K562 (cell line): ENCODE measurements around the gene HIPK1. TPM values are rescaled to one million over a fixed set of nuclear protein-coding genes. Genes with fewer than 3 reads are reported as not detected.

Source experiments
- ATAC-seq: fragments of 200-7000 bp; cut with Tn5 transposase; 3 replicates; pipeline ENCODE4 v1.9.1; 2020; ENCODE audit warnings: moderate library complexity
- BruUV-seq: library from RNA; stranded (reverse); fragments of 400-500 nt; replicated peaks from 2 replicates; lab custom pipeline; 2021; lab: Mats Ljungman, UMichigan
- CTCF ChIA-PET: fragments of 300-600 bp; formaldehyde crosslinking; extraction: SDS; loops from one replicate; lab custom pipeline; 2021; ENCODE audit warnings: low intra/inter-chr PET ratio; lab: Yijun Ruan, JAX
- POLR2A ChIA-PET: fragments of 300-600, 350-650 bp; sonication (Branson Sonifier 250); formaldehyde crosslinking; extraction: SDS; loops from one replicate; lab custom pipeline; 2021; ENCODE audit warnings: antibody characterized with exemption, inconsistent platforms; lab: Yijun Ruan, JAX
- DNase-seq, 4 experiments: peaks; one replicate each; pipeline versions ENCODE4 v3.0.0 to v3.0.0-alpha.2; 2011 to 2018; ENCODE audit warnings: low spot score in 3 of 4, mixed read lengths in 3 of 4; ENCODE audit errors: extremely low read depth in 1 of 4
- FAIRE-seq: peaks from 2 replicates; lab custom pipeline; 2011; peaks lifted over from hg19 to GRCh38; lab: Jason Lieb, UNC
- H2AFZ ChIP-seq: 2 replicates; pipeline ENCODE4 v1.6.0; 2011; ENCODE audit warnings: low read depth, low read length, control low read depth, inconsistent platforms
- H3K27ac ChIP-seq: fragments of 200-600 bp; 3 replicates; pipeline ENCODE4 v1.8.0; 2011; ENCODE audit warnings: low read depth, mild to moderate bottlenecking, control low read depth, inconsistent platforms, low read length, moderate library complexity, mixed read lengths; ENCODE audit errors: extremely low read depth
- H3K27me3 ChIP-seq, 2 experiments: fragments of 300-600 bp in 1 of 2; 2 replicates in 1 of 2; 3 replicates in 1 of 2; pipeline versions ENCODE4 v1.6.0 to v1.8.0; 2011; ENCODE audit warnings: inconsistent platforms in 2 of 2, low read length in 2 of 2, mild to moderate bottlenecking in 1 of 2, mixed read lengths in 1 of 2, moderate library complexity in 1 of 2; ENCODE audit not compliant: control insufficient read depth in 2 of 2, insufficient read depth in 2 of 2
- H3K36me3 ChIP-seq: fragments of 300-600 bp; 3 replicates; pipeline ENCODE4 v1.8.0; 2011; ENCODE audit warnings: mild to moderate bottlenecking, low read length, inconsistent platforms; ENCODE audit not compliant: control insufficient read depth, insufficient read depth
- H3K4me1 ChIP-seq, 2 experiments: fragments of 200-600 bp in 1 of 2; replicated peaks in 1 of 2; 2 replicates in 1 of 2; 3 replicates in 1 of 2; pipeline versions ENCODE4 v1.5.1 to v1.8.0; 2011; ENCODE audit warnings: inconsistent platforms in 2 of 2, low read length in 2 of 2, mild to moderate bottlenecking in 1 of 2, mixed read lengths in 1 of 2, moderate library complexity in 1 of 2; ENCODE audit not compliant: control insufficient read depth in 2 of 2, insufficient read depth in 2 of 2
- H3K4me2 ChIP-seq: 2 replicates; pipeline ENCODE4 v1.6.1; 2011; ENCODE audit warnings: low read length, control low read depth, inconsistent platforms, mixed read lengths; ENCODE audit not compliant: insufficient read depth
- H3K4me3 ChIP-seq: fragments of 200-600 bp; sonication (generic), shearing (Covaris generic); 2 replicates; pipeline ENCODE4 v1.5.1; 2016; ENCODE audit warnings: control low read depth, inconsistent platforms
- H3K79me2 ChIP-seq: fragments of 200-600 bp; 3 replicates; pipeline ENCODE4 v1.8.0; 2011; ENCODE audit warnings: low read length, inconsistent platforms; ENCODE audit not compliant: control insufficient read depth, insufficient read depth
- H3K9ac ChIP-seq, 2 experiments: 2 replicates each; pipeline versions ENCODE4 v1.6.0 to v1.6.1; 2011; ENCODE audit warnings: low read depth in 2 of 2, low read length in 2 of 2, control low read depth in 1 of 2, inconsistent platforms in 1 of 2, mild to moderate bottlenecking in 1 of 2, mixed read lengths in 1 of 2; ENCODE audit not compliant: insufficient read depth in 1 of 2
- H3K9me1 ChIP-seq: one replicate; pipeline ENCODE4 v1.6.0; 2011; ENCODE audit warnings: inconsistent platforms, mild to moderate bottlenecking, low read length, moderate library complexity; ENCODE audit not compliant: control insufficient read depth, insufficient read depth
- H3K9me3 ChIP-seq: replicated peaks from 2 replicates; pipeline ENCODE4 v1.5.1; 2011; ENCODE audit warnings: low read depth, low read length, inconsistent platforms; ENCODE audit not compliant: control insufficient read depth, insufficient read depth
- H4K20me1 ChIP-seq: replicated peaks from 2 replicates; pipeline ENCODE4 v1.6.1; 2011; ENCODE audit warnings: low read length, inconsistent platforms, mixed read lengths; ENCODE audit not compliant: control insufficient read depth, insufficient read depth
- BRF1 ChIP-seq: IDR thresholded peaks from 3 replicates; pipeline ENCODE4 v1.6.1; 2011; ENCODE audit warnings: borderline replicate concordance, mild to moderate bottlenecking; ENCODE audit not compliant: insufficient read length; ENCODE audit errors: extremely low read depth
- E2F1 ChIP-seq: sonication (generic); formaldehyde crosslinking; IDR thresholded peaks from 2 replicates; pipeline ENCODE4 v1.8.1; 2023; ENCODE audit warnings: mild to moderate bottlenecking, missing genetic modification reagents, moderate library complexity
- EP400 ChIP-seq: fragments of 450-650 bp; IDR thresholded peaks from 2 replicates; pipeline ENCODE4 v1.6.1; 2017; ENCODE audit warnings: antibody characterized with exemption, mild to moderate bottlenecking, moderate library complexity
- EWSR1 ChIP-seq: fragments of 450-650 bp; IDR thresholded peaks from 2 replicates; pipeline ENCODE4 v1.6.1; 2018; ENCODE audit warnings: borderline replicate concordance, mild to moderate bottlenecking, low read depth, moderate library complexity; ENCODE audit not compliant: partially characterized antibody
- HIVEP1 ChIP-seq: fragments of 250-450 bp; sonication (Bioruptor Pico); IDR thresholded peaks from 2 replicates; pipeline ENCODE4 v1.4.0; 2020; ENCODE audit warnings: mild to moderate bottlenecking
- HNRNPUL1 ChIP-seq: fragments of 200-400 bp; formaldehyde crosslinking; IDR thresholded peaks from 2 replicates; pipeline ENCODE4 v1.6.1; 2017; ENCODE audit warnings: low read length
- L3MBTL2 ChIP-seq: fragments of 450-650 bp; IDR thresholded peaks from 2 replicates; pipeline ENCODE4 v1.6.1; 2016; ENCODE audit warnings: mild to moderate bottlenecking, moderate library complexity
- NCOA1 ChIP-seq: fragments of 450-650 bp; IDR thresholded peaks from 2 replicates; pipeline ENCODE4 v1.6.1; 2016; ENCODE audit warnings: low read depth
- NFRKB ChIP-seq: fragments of 450-650 bp; IDR thresholded peaks from 2 replicates; pipeline ENCODE4 v1.6.1; 2016; ENCODE audit warnings: low read depth
- PCBP2 ChIP-seq: fragments of 200-400 bp; formaldehyde crosslinking; IDR thresholded peaks from 2 replicates; pipeline ENCODE4 v1.6.1; 2018; ENCODE audit warnings: low read length, low read depth, mild to moderate bottlenecking, moderate library complexity; ENCODE audit not compliant: poor library complexity, severe bottlenecking
- PTRF ChIP-seq: fragments of 450-650 bp; IDR thresholded peaks from 2 replicates; pipeline ENCODE4 v1.6.1; 2016; ENCODE audit warnings: mild to moderate bottlenecking, missing genetic modification characterization, missing compliant biosample characterization
- TFAM ChIP-seq: fragments of 250-450 bp; sonication (Bioruptor Pico); conservative IDR thresholded peaks from 2 replicates; pipeline ENCODE4 v1.5.0; 2021; ENCODE audit warnings: mild to moderate bottlenecking, moderate library complexity
- YY1 ChIP-seq, 3 experiments: IDR thresholded peaks; 2 replicates each; pipeline ENCODE4 v1.6.1; 2011; ENCODE audit warnings: low read length in 2 of 3, mild to moderate bottlenecking in 2 of 3, moderate library complexity in 2 of 3, borderline replicate concordance in 1 of 3, control low read depth in 1 of 3, low read depth in 1 of 3; ENCODE audit not compliant: insufficient read depth in 3 of 3, insufficient replicate concordance in 2 of 3, control insufficient read depth in 1 of 3, insufficient read length in 1 of 3; ENCODE audit errors: extremely low read depth in 1 of 3
- ZBTB11 ChIP-seq, 3 experiments: fragments of 200-800 bp in 1 of 3; fragments of 250-450 bp in 1 of 3; fragments of 450-650 bp in 1 of 3; sonication (Bioruptor Pico) in 1 of 3; sonication (Bioruptor generic) in 1 of 3; formaldehyde crosslinking in 1 of 3; IDR thresholded peaks; 2 replicates each; pipeline versions ENCODE4 v1.6.1 to v1.8.0; 2016 to 2022; ENCODE audit warnings: mild to moderate bottlenecking in 2 of 3, missing genetic modification characterization in 2 of 3, missing compliant biosample characterization in 1 of 3, moderate library complexity in 1 of 3
- ZNF589 ChIP-seq: fragments of 200-800 bp; sonication (Bioruptor generic); IDR thresholded peaks from 2 replicates; pipeline ENCODE4 v1.6.1; 2016; ENCODE audit warnings: low read depth, missing genetic modification characterization, missing compliant biosample characterization
- in situ Hi-C: fragments of 300-500 bp; cut with MboI; formaldehyde crosslinking; loops from 4 replicates; pipeline ENCODE4 v1.15.0; 2018; ENCODE audit warnings: inconsistent platforms, mixed read lengths
- intact Hi-C: fragments of 100-400 bp; cut with micrococcal nuclease; formaldehyde crosslinking; loops from 2 replicates; pipeline ENCODE4 v1.14.2; 2022
- polyA plus RNA-seq, 8 experiments: library from polyadenylated mRNA; depleted of rRNA in 4 of 8; stranded (reverse) in 5 of 8; unstranded in 3 of 8; fragments of >200 nt; fragmentation: Nextera tagmentation in 2 of 8; fragmentation: Illumina TruSeq in 1 of 8; extraction: Ambion mirVana in 2 of 8; extraction: Trizol in 1 of 8; gene quantifications; 2 replicates each; pipeline versions ENCODE4 v1.2.1 to v1.2.3, GENCODE V29; 2011 to 2014; ENCODE audit warnings: inconsistent platforms in 1 of 8, missing spikeins in 1 of 8
- total RNA-seq, 7 experiments: library from RNA; depleted of rRNA in 6 of 7; stranded (reverse); fragments of >200 nt in 6 of 7; fragmentation: Illumina TruSeq in 2 of 7; extraction: Trizol in 2 of 7; gene quantifications; 2 replicates each; pipeline versions ENCODE4 v1.2.1 to v1.2.3, GENCODE V29; 2011 to 2021; ENCODE audit warnings: low replicate concordance in 1 of 7

HIPK1 gene
- total and polyA plus RNA-seq, 9 of the 15 experiments (the other 6 are each of a cell fraction or from before 2014, with no cell fraction given) = 10.0 to 57.9 (median 29.6) TPM

- ATAC-seq = no peak
- Histone ChIP-seq H3K27ac (no peak overlapping the region), H3K4me1 (peaks cover 7 to 15% of the 10 kb centered on the region in 2 experiments; a peak in 3 of 5 replicates), H3K9me3 (no peaks in the 10 kb centered on the region), H3K4me2 (no peak overlapping the region), H3K4me3 (no peak overlapping the region), H3K79me2 (peaks cover 92% of the 10 kb centered on the region), H3K9me1 (no peaks in the 10 kb centered on the region), H2AFZ (no peak overlapping the region), H3K27me3 (no peaks in the 10 kb centered on the region), H3K9ac (no peak overlapping the region), H3K36me3 (peaks cover 54% of the 10 kb centered on the region), H4K20me1 (peaks cover 9% of the 10 kb centered on the region; the same call in 1 of the 2 replicates)
- ChIA-PET POLR2A (interaction anchor here (0.9 to 7.3 kb wide), 2 partner anchors 9 to 13 kb away, joined by 4 to 61 read pairs; partner anchors contain the start of gene HIPK1), CTCF (no interaction called here)
- no peak for DNase-seq
- in situ Hi-C loops = no loop called here
- BruUV-seq = TSS peak; percentile 9
- FAIRE-seq = no peak
- intact Hi-C loops = no loop called here
- TF ChIP-seq ZNF589 (no peak), PCBP2 (no peak), NCOA1 (no peak), ZBTB11 (CRISPR knock-in tag; IDR thresholded peaks at IDR 0.05) (peak in 1 of 3 experiments; percentile 37; a peak in 1 of 6 replicates), BRF1 (no peak), EWSR1 (no peak), YY1 (IDR thresholded peaks at IDR 0.05; ENCODE audit: borderline replicate concordance in 1 of 3, control insufficient read depth in 1 of 3, extremely low read depth in 1 of 3, insufficient read depth in 3 of 3, insufficient read length in 1 of 3, insufficient replicate concordance in 2 of 3, low read depth in 1 of 3, low read length in 2 of 3) (no peak), PTRF (tag) (no peak), EP400 (0 out of 2 replicates have a peak, but pooled peaks have one; percentile 16), NFRKB (no peak), E2F1 (CRISPR knock-in tag) (no peak), L3MBTL2 (no peak), HNRNPUL1 (no peak), HIVEP1 (CRISPR knock-in tag) (no peak), TFAM (CRISPR knock-in tag) (no peak)
Measured at GRCh38 chr1:113943028-113943811, 14.1 kb downstream of the HIPK1 start.
